Left cardiac atrium (tissue), 4 donors: ENCODE data around the gene DIP2B. TPM values are rescaled to one million over a fixed set of nuclear protein-coding genes. Genes with fewer than 3 reads are reported as not detected.
"Not testable (repeated sequence)": the region's sequence is repeated elsewhere in the genome, so short reads cannot be mapped to it uniquely, and the experiment has no call there.

Experiments used
- ATAC-seq, 2 donors: fragments of 200-7000 bp; cut with Tn5 transposase; one replicate each; pipeline ENCODE4 v1.9.1; 2020; ENCODE audit warnings: mild to moderate bottlenecking in 2 of 2, moderate library complexity in 2 of 2
- DNase-seq: peaks from one replicate; pipeline ENCODE4 v3.0.0-alpha.2; 2020
- intact Hi-C, 2 donors: fragments of 100-400 bp; cut with DNase I; formaldehyde crosslinking; loops; one replicate each; pipeline versions ENCODE4 v1.14.1 to v1.15.1; 2022 to 2023
- total RNA-seq, 2 donors: library from RNA; stranded (reverse); fragmentation: NEBNext Ultra II Directional; extraction: Animal tissue kit (Norgen Biotek cat#: 25700); gene quantifications; one replicate each; pipeline ENCODE4 v1.2.1, GENCODE V29; 2021
- donor health status: DM: no; HTN: yes; CAD: no.
- donor health status: DM: no; HTN: yes; CAD: no; lungs with severe emphysema.
- donor health status: DM: yes; HTN: yes; CAD: no.
- donor health status: Dilated cardiomyopathy.

Gene DIP2B
- total RNA-seq, 2 donors from 2014 or later: 12.7 to 12.8 TPM

GRCh38 chr12:50518090-50518489, 13.3 kb downstream of the DIP2B start:
- ATAC-seq (no peak), DNase-seq (no peak)
- intact Hi-C loops: no loop called here

DNA sequence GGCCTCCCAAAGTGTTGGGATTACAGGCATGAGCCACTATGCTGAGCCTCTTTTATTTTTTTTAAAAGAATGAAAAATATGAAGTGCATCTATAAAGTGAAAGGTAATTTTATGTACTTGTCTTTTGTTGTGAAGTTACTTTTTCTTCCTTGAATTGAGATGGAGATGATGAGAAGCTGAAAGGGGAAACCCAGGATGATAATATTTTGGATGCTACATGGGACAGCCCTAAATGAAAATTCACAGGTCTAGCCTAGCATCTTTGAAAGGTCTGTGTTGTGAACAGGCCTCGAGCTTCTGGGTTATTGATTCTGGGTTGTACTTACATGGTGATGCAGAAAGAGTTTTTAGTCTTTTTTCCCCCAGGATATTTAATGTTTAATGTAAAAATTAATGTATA, 14.6 kb downstream of the DIP2B start:
- no peak for DNase-seq
- ATAC-seq: no peak
- intact Hi-C loops: no loop called here

DNA sequence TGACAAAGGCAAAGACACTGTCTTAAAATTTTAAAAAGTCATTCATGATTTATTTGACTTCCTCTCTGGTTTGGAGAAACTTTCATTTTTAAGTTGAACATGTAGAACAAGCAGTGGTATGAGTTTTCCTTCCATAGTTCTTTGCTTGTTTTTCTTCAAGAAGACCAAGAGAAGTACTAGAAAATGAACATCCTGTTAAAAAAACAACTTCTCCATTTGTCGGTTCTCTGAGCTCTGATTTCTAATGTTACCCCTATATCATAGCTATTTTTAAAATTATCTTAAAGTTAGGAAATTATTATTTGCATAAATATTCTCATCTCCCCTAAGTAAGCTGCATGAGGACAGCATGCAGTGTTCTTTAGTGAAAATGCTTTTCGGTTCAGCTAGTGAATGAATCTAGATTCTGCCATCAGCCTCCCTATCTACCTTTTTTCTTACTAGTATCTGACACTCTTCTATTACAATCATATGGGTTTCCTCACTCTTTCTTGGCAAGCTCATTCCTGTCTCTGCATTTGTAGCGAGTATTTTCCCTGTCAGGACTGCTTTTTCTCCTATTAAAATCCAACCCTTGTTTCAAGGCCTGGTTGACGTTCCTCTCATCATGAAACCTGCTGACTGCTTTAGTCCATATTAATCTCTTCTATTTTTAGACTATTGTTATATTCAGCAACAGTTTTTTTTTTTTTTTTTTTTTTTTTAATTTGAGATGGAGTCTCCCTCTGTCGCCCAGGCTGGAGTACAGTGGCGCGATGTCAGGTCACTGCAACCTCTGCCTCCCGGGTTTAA, 15.8 kb downstream of the DIP2B start:
- no peak for DNase-seq
- intact Hi-C loops: no loop called here
- peak in 1 of 2 donors; percentile 34 for ATAC-seq

- intact Hi-C loops, DNase-seq, ATAC-seq: not testable (repeated sequence)
Measured at GRCh38 chr12:50521781-50522180, 17.0 kb downstream of the DIP2B start.

DNA sequence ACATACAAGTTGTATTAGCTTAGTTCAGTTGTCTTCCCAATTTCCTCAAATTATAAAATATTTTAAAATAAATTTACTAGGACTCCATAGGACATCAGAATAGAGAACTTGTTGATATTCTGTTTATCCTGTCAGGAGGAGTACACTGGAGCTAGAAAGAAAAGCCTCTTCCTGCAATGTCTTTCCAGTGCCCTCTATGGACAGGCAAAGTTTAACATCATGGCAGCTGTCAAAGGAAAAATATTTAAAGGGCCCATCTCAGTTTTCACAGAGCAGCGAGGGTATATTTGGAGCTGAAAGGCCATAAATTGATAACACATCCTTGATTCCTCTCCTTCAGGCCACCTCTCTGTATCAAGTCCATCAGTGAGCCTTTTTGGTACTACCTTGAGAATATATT, 19.0 kb downstream of the DIP2B start:
- no peak for DNase-seq
- ATAC-seq: no peak
- intact Hi-C loops: no loop called here

GRCh38 chr12:50524621-50525020, 19.8 kb downstream of the DIP2B start:
- ATAC-seq (no peak), DNase-seq (no peak)
- intact Hi-C loops: no loop called here

DNA sequence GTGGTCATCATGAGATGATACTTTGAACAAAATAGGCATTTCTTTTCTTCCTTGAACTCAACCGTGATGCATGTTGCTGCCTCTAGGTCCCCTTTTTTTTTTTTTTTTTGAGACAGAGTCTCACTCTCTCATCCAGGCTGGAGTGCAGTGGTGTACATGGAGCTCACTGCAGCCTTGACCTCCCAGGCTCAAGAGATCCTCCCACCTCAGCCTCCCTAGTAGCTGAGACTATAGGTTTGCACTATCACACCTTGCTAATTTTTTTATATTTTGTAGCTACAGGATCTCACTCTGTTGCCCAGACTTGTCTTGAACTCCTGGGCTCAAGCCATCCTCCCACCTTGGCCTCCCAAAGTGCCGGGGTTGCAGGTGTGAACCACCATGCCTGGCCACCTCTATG, 20.6 kb downstream of the DIP2B start:
- no peak for ATAC-seq
- DNase-seq: no peak
- intact Hi-C loops: no loop called here

GRCh38 chr12:50527359-50527726, 22.6 kb downstream of the DIP2B start:
- DNase-seq (no peak), ATAC-seq (no peak)
- intact Hi-C loops: no loop called here

GRCh38 chr12:50528800-50529199, 24.0 kb downstream of the DIP2B start:
- ATAC-seq (no peak), DNase-seq (no peak)
- intact Hi-C loops: no loop called here

DNA sequence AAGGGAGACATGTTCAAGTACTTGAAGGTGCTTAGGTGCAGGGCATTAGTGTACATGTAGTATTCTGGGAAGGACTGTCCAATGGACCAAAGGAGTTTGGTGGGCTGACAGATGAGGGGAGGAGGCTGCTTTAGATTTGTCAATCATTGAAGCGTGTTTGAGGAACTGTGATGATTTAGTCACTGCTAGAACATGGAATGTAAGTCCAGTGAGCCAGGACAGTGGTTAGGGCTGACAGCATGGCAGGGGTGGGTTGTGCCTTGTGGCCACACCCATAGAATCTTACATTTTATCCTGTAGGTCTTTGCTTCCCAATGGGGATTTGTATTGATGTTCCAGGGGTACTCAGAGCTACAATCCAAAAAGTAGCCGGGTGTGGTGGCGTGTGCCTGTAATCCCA, 24.6 kb downstream of the DIP2B start:
- intact Hi-C loops: no loop called here
- ATAC-seq (no peak), DNase-seq (no peak)

DNA sequence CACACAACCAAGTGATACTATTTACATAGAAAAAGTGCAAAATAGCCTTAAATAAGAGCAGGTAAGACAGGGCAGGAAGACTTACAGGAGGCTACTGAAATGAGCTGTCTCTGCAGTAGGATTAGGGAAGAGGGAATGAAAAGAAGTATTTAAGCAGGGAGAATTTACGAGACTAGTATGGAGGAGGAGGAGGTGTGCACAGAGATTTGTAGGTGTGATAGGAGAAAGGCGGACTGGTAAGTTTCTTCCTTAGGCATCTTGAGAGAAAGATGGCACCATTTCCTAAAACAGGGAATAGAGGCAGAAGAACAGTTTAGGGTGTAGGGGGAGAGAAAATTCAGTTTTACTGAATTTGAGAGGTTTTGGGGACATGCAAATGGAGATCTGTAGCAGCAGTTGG, 25.7 kb downstream of the DIP2B start:
- intact Hi-C loops: no loop called here
- ATAC-seq (no peak), DNase-seq (no peak)

- no peak for ATAC-seq
- DNase-seq: no peak
- intact Hi-C loops: no loop called here
Measured at GRCh38 chr12:50533203-50533584, 28.4 kb downstream of the DIP2B start.

GRCh38 chr12:50533971-50534370, 29.2 kb downstream of the DIP2B start:
- ATAC-seq: no peak
- DNase-seq: no peak
- intact Hi-C loops: no loop called here

GRCh38 chr12:50536831-50537537, 32.2 kb downstream of the DIP2B start:
- intact Hi-C loops: no loop called here
- ATAC-seq: no peak
- DNase-seq: no peak

GRCh38 chr12:50537538-50537919, 32.7 kb downstream of the DIP2B start:
- ATAC-seq: peak in 1 of 2 donors; percentile 74

DNA sequence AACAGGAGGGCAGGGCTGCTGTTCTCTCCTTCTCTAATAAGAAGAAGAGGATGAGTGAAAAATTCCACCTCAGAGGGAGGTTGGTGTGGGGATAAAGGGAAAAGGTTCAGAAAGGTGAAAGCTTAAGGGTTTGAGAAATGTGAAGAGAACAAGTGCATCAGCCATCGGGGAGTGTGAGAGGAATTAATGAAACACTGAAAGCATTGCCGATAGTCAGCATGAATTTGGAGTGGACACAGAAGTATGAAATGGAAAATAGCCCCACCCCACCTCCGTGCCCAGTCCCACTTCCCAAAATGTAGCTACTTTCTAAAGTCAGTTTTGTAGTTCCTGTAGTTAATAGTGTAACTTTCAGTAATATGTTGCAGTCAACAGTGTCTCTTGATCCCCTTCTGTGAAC, 33.4 kb downstream of the DIP2B start:
- DNase-seq (no peak), ATAC-seq (no peak)
- intact Hi-C loops: no loop called here

More at GRCh38 chr12:50537538-50537919, 32.7 kb downstream of the DIP2B start:
- no peak for DNase-seq
- intact Hi-C loops: no loop called here

DNA sequence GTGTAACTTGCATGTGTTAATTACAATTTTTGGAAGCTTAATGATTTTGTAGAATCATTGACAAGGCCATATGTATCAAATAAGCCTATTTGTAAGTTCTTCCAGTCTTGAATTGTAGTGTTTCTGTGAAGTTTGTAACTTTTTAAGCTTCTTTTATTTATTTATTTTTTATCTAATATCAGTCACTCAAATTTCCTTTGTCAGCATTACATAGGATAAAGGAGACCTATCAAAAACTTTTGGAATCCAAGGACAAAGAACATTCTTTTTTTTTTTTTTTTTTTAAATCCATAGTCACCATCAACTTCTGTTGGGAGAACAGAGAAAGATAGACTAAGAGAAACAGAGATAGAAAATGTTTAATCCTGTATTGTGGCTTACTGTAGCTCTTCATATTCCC, 36.4 kb downstream of the DIP2B start:
- ATAC-seq (no peak), DNase-seq (no peak)
- intact Hi-C loops: no loop called here

GRCh38 chr12:50542448-50542847, 37.7 kb downstream of the DIP2B start:
- peak; percentile 19 to 81 for ATAC-seq
- intact Hi-C loops: no loop called here

DNA sequence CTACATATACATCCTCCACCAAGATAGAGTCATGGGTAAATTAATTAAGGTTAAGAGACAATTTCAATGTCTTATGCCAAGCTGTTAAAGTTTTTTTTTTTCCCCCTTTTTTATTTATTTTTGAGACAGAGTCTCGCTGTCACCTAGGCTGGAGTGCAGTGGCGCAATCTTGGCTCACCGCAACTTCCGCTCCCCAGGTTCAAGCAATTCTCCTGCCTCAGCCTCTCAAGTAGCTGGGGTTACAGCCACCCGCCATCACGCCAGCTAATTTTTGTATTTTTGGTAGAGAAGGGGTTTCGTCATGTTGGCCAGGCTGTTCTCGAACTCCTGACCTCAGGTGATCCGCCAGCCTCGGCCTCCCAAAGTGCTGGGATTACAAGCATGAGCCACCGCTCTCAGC, 38.4 kb downstream of the DIP2B start:
- DNase-seq, ATAC-seq, intact Hi-C loops: not testable (repeated sequence)

More at GRCh38 chr12:50542448-50542847, 37.7 kb downstream of the DIP2B start:
- no peak for DNase-seq

DNA sequence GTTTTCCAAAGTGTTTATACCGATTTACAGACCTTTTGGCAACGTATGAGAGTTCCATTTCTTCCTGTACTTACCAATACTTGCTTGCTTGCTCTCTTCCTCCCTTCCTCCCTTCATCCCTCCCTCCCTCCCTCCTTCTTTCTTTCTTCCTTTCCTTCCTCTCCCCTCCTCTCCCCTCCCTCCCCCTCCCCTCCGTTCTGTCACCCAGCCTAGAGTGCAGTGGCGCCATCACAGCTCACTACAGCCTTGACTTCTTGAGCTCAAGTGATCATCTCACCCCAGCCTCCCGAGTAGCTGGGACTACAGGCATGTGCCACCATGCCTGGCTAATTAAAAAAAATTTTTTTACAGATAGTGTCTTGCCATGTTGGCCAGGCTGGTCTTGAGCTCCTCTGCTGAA, 40.4 kb downstream of the DIP2B start:
- no peak for ATAC-seq
- intact Hi-C loops: no loop called here
- DNase-seq: no peak

- DNase-seq: no peak
- ATAC-seq: no peak
- intact Hi-C loops: no loop called here
Measured at GRCh38 chr12:50545786-50546185, 41.0 kb downstream of the DIP2B start.
